Mucosa of descending colon (tissue), 3 donors: ENCODE results near the gene RNF227. TPM values are rescaled to one million over a fixed set of nuclear protein-coding genes. Genes with fewer than 3 reads are reported as not detected.
A peak's percentile ranks its signal among the peaks of the same experiment; 100 is the strongest.

Experiments used
- ATAC-seq: fragments of 200-7000 bp; cut with Tn5 transposase; one replicate; pipeline ENCODE4 v1.9.1; 2020; ENCODE audit warnings: mild to moderate bottlenecking, moderate library complexity
- DNase-seq, 3 donors: peaks; one replicate each; pipeline ENCODE4 v3.0.0-alpha.2; 2020
- H3K36me3 ChIP-seq: fragments of 200-600 bp; one replicate; pipeline ENCODE4 v1.8.0; 2021; ENCODE audit warnings: low read depth, mild to moderate bottlenecking
- H3K4me1 ChIP-seq: fragments of 200-600 bp; one replicate; pipeline ENCODE4 v1.8.0; 2021; ENCODE audit warnings: low read depth, mild to moderate bottlenecking
- H3K4me3 ChIP-seq: fragments of 200-600 bp; one replicate; pipeline ENCODE4 v1.8.0; 2021; ENCODE audit warnings: mild to moderate bottlenecking
- H3K9me3 ChIP-seq: fragments of 200-600 bp; one replicate; pipeline ENCODE4 v1.8.0; 2021; ENCODE audit warnings: mild to moderate bottlenecking
- CTCF ChIP-seq: fragments of 200-600 bp; IDR thresholded peaks from one replicate; pipeline ENCODE4 v1.8.0; 2022; ENCODE audit warnings: antibody characterized with exemption, mild to moderate bottlenecking
- intact Hi-C, 2 donors: fragments of 100-400 bp; cut with DNase I in 1 of 2; cut with micrococcal nuclease in 1 of 2; formaldehyde crosslinking; loops; one replicate each; pipeline versions ENCODE4 v1.11.0 to v1.11.1; 2022; cut with DNase I, micrococcal nuclease
- total RNA-seq, 3 donors: library from RNA; stranded (reverse); fragmentation: NEBNext Ultra II Directional in 2 of 3; extraction: Animal tissue kit (Norgen Biotek cat#: 25700) in 2 of 3; gene quantifications; one replicate each; pipeline versions ENCODE4 v1.2.1 to v1.2.4, GENCODE V29; 2021 to 2023
- donor health status: DM: no; HTN: no; CAD: no; lungs with moderate emphysema.
- donor health status: DM: no; HTN: no; CAD: no.
- donor health status: DM: no; HTN: yes; CAD: no.

Gene RNF227
- total RNA-seq, 3 donors from 2014 or later, result 1.4 to 3.0 (median 2.4) TPM

DNA sequence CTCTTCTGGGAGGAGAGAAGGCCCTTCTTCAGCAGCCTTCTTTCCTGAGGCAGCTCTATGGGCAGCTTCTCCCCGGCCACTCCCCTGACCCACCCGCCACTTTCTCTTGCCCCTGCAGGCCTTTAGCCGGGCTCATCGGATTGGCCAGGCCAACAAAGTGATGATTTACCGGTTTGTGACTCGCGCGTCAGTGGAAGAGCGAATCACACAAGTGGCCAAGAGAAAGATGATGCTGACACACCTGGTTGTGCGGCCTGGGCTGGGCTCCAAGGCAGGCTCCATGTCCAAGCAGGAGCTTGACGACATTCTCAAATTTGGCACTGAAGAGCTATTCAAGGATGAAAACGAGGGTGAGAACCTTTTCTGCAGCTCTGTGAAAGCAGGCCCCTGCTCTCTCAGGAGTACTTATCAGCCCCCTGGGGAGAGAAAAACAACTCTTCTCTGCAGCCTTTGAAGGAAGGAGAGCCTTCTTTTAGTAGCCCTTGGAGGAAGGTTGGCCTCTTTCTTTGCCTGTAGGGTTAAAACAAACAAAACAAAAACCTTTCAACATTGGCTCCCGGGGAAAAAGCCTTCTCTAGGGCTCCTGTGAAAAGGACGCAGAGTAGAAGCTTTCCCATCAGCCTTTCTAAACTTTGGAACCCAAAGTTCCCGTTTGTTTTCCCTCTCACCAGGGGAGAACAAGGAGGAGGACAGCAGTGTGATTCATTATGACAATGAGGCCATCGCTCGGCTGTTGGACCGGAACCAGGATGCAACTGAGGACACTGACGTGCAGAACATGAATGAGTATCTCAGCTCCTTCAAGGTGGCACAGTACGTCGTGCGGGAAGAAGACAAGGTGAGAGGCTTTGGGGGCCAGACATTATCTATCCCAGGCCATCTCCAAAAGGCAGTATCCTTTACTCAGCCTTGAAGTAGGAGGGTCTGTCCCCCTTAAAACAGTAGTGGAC, 12.7 kb downstream of the RNF227 start:
- no peak overlapping the region for H3K4me3 ChIP-seq
- no peak for TF ChIP-seq CTCF
- no peaks in the 10 kb centered on the region for H3K4me1 ChIP-seq
- no peaks in the 10 kb centered on the region for H3K36me3 ChIP-seq
- intact Hi-C loops, result loop anchor here in 1 of 2 donors (10.0 kb wide), 1 partner anchor 81 kb away; no protein-coding TSS in a partner anchor
- H3K9me3 ChIP-seq, result no peaks in the 10 kb centered on the region
- ATAC-seq (no peak), DNase-seq (no peak)

- H3K4me3 ChIP-seq, result no peak overlapping the region
- DNase-seq (peak in 1 of 3 donors; percentile 51), ATAC-seq (peak; percentile 85)
- no peaks in the 10 kb centered on the region for H3K9me3 ChIP-seq
- no peaks in the 10 kb centered on the region for H3K4me1 ChIP-seq
- intact Hi-C loops, result loop anchor here in 1 of 2 donors (5.0 kb wide), 1 partner anchor 35 kb away; no protein-coding TSS in a partner anchor
- H3K36me3 ChIP-seq, result peaks cover 3% of the 10 kb centered on the region
- no peak for TF ChIP-seq CTCF
Observed at GRCh38 chr17:7897773-7898172, 18.3 kb downstream of the RNF227 start.

- no peak for ATAC-seq
- DNase-seq, result no peak
- no peak for TF ChIP-seq CTCF
- Histone ChIP-seq H3K36me3 (peaks cover 3% of the 10 kb centered on the region), H3K4me3 (no peak overlapping the region), H3K9me3 (no peaks in the 10 kb centered on the region), H3K4me1 (no peaks in the 10 kb centered on the region)
- intact Hi-C loops, result loop anchor here in 1 of 2 donors (5.0 kb wide), 1 partner anchor 35 kb away; no protein-coding TSS in a partner anchor
Observed at GRCh38 chr17:7897090-7897489, 19.0 kb downstream of the RNF227 start.

GRCh38 chr17:7894866-7895265, 21.2 kb downstream of the RNF227 start:
- no peak overlapping the region for H3K4me3 ChIP-seq
- intact Hi-C loops, result loop anchor here in 1 of 2 donors (5.0 kb wide), 1 partner anchor 33 kb away; no protein-coding TSS in a partner anchor
- ATAC-seq (no peak), DNase-seq (no peak)
- H3K36me3 ChIP-seq, result peaks cover 3% of the 10 kb centered on the region
- no peak for TF ChIP-seq CTCF
- H3K9me3 ChIP-seq, result no peaks in the 10 kb centered on the region
- H3K4me1 ChIP-seq, result peaks cover 2% of the 10 kb centered on the region

- no peak for DNase-seq
- intact Hi-C loops, result no loop called here
- ATAC-seq, result no peak
- Histone ChIP-seq H3K4me3 (no peak overlapping the region), H3K4me1 (peaks cover 8% of the 10 kb centered on the region), H3K36me3 (peaks cover 3% of the 10 kb centered on the region), H3K9me3 (no peaks in the 10 kb centered on the region)
- TF ChIP-seq CTCF, result no peak
Observed at GRCh38 chr17:7894226-7894625, 21.9 kb downstream of the RNF227 start.
